Hepatocyte (in vitro differentiated cells): ENCODE measurements around the gene SERPINE3. TPM values are rescaled to one million over a fixed set of nuclear protein-coding genes. Genes with fewer than 3 reads are reported as not detected.

Experiments
- DNase-seq: peaks from one replicate; pipeline ENCODE4 v3.0.0-alpha.2; 2016; ENCODE audit warnings: low spot score
- H2AFZ ChIP-seq: fragments of 200-600 bp; sonication (generic); 2 replicates; pipeline ENCODE4 v1.6.0; 2016; ENCODE audit warnings: antibody characterized with exemption, mild to moderate bottlenecking
- H3K27ac ChIP-seq: fragments of 200-600 bp; sonication (generic); 2 replicates; pipeline ENCODE4 v1.5.1; 2016; ENCODE audit warnings: mild to moderate bottlenecking
- H3K27me3 ChIP-seq: fragments of 200-600 bp; sonication (generic); 2 replicates; pipeline ENCODE4 v1.6.1; 2016
- H3K36me3 ChIP-seq: fragments of 200-600 bp; sonication (generic); replicated peaks from 2 replicates; pipeline ENCODE4 v1.5.1; 2016; ENCODE audit warnings: low read depth; ENCODE audit not compliant: insufficient read depth
- H3K4me1 ChIP-seq: fragments of 200-600 bp; sonication (generic); 2 replicates; pipeline ENCODE4 v1.5.1; 2016; ENCODE audit warnings: mild to moderate bottlenecking, moderate library complexity; ENCODE audit not compliant: insufficient read depth
- H3K4me2 ChIP-seq: fragments of 200-600 bp; sonication (generic); 2 replicates; pipeline ENCODE4 v1.6.0; 2016
- H3K4me3 ChIP-seq: fragments of 200-600 bp; sonication (generic); 2 replicates; pipeline ENCODE4 v1.5.1; 2016; ENCODE audit warnings: mild to moderate bottlenecking
- H3K79me2 ChIP-seq: fragments of 200-600 bp; sonication (generic); 2 replicates; pipeline ENCODE4 v1.6.0; 2017; ENCODE audit warnings: mild to moderate bottlenecking
- H3K9me2 ChIP-seq: fragments of 200-600 bp; sonication (generic); replicated peaks from 2 replicates; pipeline ENCODE4 v1.6.0; 2017; ENCODE audit warnings: mild to moderate bottlenecking; ENCODE audit not compliant: insufficient read depth
- H3K9me3 ChIP-seq: fragments of 200-600 bp; sonication (generic); 2 replicates; pipeline ENCODE4 v1.5.1; 2016; ENCODE audit warnings: low read depth, mild to moderate bottlenecking
- H4K20me1 ChIP-seq: fragments of 200-600 bp; sonication (generic); 2 replicates; pipeline ENCODE4 v1.6.0; 2016; ENCODE audit warnings: mild to moderate bottlenecking; ENCODE audit not compliant: insufficient read depth, poor library complexity, severe bottlenecking
- EZH2 ChIP-seq: fragments of 200-600 bp; sonication (generic); IDR thresholded peaks from 2 replicates; pipeline ENCODE4 v1.6.1; 2016; ENCODE audit warnings: antibody characterized with exemption, mild to moderate bottlenecking, borderline replicate concordance
- EZH2phosphoT487 ChIP-seq: fragments of 200-600 bp; sonication (generic); IDR thresholded peaks from one replicate; pipeline ENCODE4 v1.6.1; 2018; ENCODE audit warnings: antibody characterized with exemption, mild to moderate bottlenecking, low read depth, moderate library complexity; ENCODE audit not compliant: unreplicated experiment, severe bottlenecking
- WGBS: methylation state at CpG from one replicate; pipeline ENCODE4 v1.1.6; 2016; ENCODE audit warnings: low lambda C conversion rate; ENCODE audit errors: missing lambda C conversion rate; 5-methylcytosine and 5-hydroxymethylcytosine counted together
- polyA plus RNA-seq: library from polyadenylated mRNA; unstranded; fragments of >200 nt; fragmentation: Nextera tagmentation; extraction: Ambion mirVana; gene quantifications from 2 replicates; pipeline ENCODE4 v1.2.1, GENCODE V29; 2016
- total RNA-seq: library from RNA; depleted of rRNA; stranded (reverse); fragments of >200 nt; gene quantifications from 2 replicates; pipeline ENCODE4 v1.2.3, GENCODE V29; 2014
- TF ChIP-seq, protein P1 (sequence below): fragments of 200-600 bp; sonication (generic); IDR thresholded peaks from 2 replicates; pipeline ENCODE4 v1.5.1; 2016; ENCODE audit warnings: antibody characterized with exemption, mild to moderate bottlenecking; ENCODE audit not compliant: poor library complexity

SERPINE3 gene
- total and polyA plus RNA-seq, 2 experiments from 2014 or later, result 53.6 to 163 TPM

DNA sequence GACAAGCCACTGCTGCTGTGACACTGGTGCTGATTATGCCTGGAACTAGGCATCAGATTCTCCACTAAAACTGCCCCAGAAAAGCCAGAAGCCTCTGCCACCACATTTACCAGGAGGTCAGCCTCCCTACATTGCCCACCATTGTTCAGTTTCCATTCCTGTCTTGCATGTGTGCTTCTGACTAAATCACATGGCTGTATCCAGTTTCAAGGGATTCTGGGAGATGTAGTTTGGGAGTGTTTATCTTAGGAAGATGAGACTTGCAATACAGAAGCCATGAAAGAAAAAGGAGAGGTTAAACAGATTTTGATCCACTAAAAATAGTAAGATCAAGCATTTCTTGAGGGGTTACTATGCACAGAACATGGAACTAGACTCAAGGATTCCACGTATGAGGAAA lies 40.7 kb upstream of the SERPINE3 start:
- H3K27me3 ChIP-seq, result no peaks in the 10 kb centered on the region
- H3K9me2 ChIP-seq, result no peaks in the 10 kb centered on the region
- no peak overlapping the region for H3K27ac ChIP-seq
- no peak overlapping the region for H3K4me3 ChIP-seq
- no peak for DNase-seq
- H3K4me1 ChIP-seq, result no peaks in the 10 kb centered on the region
- H3K4me2 ChIP-seq, result no peak overlapping the region
- no peaks in the 10 kb centered on the region for H3K79me2 ChIP-seq
- H4K20me1 ChIP-seq, result no peaks in the 10 kb centered on the region
- TF ChIP-seq, protein P1, sequence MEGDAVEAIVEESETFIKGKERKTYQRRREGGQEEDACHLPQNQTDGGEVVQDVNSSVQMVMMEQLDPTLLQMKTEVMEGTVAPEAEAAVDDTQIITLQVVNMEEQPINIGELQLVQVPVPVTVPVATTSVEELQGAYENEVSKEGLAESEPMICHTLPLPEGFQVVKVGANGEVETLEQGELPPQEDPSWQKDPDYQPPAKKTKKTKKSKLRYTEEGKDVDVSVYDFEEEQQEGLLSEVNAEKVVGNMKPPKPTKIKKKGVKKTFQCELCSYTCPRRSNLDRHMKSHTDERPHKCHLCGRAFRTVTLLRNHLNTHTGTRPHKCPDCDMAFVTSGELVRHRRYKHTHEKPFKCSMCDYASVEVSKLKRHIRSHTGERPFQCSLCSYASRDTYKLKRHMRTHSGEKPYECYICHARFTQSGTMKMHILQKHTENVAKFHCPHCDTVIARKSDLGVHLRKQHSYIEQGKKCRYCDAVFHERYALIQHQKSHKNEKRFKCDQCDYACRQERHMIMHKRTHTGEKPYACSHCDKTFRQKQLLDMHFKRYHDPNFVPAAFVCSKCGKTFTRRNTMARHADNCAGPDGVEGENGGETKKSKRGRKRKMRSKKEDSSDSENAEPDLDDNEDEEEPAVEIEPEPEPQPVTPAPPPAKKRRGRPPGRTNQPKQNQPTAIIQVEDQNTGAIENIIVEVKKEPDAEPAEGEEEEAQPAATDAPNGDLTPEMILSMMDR, result no peak
- no peak for TF ChIP-seq EZH2phosphoT487
- TF ChIP-seq EZH2, result no peak
- no peaks in the 10 kb centered on the region for H3K36me3 ChIP-seq
- WGBS, result 86% methylated on average over 1 of the region's 1 CpG
- H2AFZ ChIP-seq, result no peak overlapping the region
- no peaks in the 10 kb centered on the region for H3K9me3 ChIP-seq

DNA sequence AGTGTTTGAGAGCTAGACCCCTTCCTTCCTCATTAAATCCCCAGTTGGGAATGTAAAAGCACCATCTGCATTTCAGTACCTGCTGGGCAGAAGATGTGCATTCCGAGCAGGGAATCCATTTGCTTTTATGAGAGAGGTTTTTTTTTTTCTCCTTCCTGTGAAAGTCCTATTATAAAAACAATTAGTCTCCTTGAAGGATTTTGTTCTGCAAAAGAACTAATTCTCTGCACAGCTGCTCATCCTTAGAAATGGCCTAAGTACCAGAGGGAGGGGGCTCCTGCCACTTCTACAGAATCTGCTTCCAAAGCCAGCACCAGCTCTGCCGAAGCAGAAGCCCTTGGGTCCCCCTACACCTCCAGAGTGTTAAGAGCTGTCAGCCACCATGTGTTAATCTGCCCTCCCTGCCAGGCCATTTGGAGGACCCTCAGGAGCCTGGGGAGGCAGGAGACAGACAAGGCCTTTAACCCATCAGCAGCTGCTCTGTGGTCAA lies 36.4 kb upstream of the SERPINE3 start:
- TF ChIP-seq, protein P1, result no peak

DNA sequence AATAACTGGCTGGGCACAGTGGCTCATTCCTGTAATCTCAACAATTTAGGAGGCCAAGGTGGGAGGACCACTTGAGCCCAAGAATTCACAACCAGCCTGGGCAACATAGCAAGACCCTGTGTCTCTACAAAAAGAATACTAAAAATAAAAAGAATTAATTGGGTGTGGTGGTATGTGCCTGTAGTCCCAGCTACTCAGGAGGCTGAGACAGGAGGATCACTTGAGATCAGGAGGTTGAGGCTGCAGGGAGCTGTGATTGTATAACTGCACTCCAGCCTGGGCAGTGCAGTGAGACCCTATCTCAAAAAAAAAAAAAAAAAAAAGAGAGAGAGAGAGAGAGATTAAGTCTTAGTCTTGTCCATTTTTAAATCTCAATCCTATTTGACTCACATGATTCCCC lies 35.6 kb upstream of the SERPINE3 start:
- no peak overlapping the region for H3K4me2 ChIP-seq
- no peak overlapping the region for H3K27ac ChIP-seq
- no peaks in the 10 kb centered on the region for H4K20me1 ChIP-seq
- no peak for DNase-seq
- H3K27me3 ChIP-seq, result no peaks in the 10 kb centered on the region
- TF ChIP-seq EZH2 (no peak), EZH2phosphoT487 (no peak)
- TF ChIP-seq, protein P1, result no peak
- no peaks in the 10 kb centered on the region for H3K9me3 ChIP-seq
- no peaks in the 10 kb centered on the region for H3K4me1 ChIP-seq
- H3K4me3 ChIP-seq, result no peak overlapping the region
- H3K79me2 ChIP-seq, result no peaks in the 10 kb centered on the region
- H3K9me2 ChIP-seq, result no peaks in the 10 kb centered on the region
- H3K36me3 ChIP-seq, result no peaks in the 10 kb centered on the region
- H2AFZ ChIP-seq, result no peak overlapping the region

More for the DNA sequence above, 36.4 kb upstream of the SERPINE3 start:
- H3K4me2 ChIP-seq, result no peak overlapping the region
- no peak overlapping the region for H3K27ac ChIP-seq
- H3K9me3 ChIP-seq, result no peaks in the 10 kb centered on the region
- no peak for DNase-seq
- no peaks in the 10 kb centered on the region for H3K9me2 ChIP-seq
- no peak overlapping the region for H2AFZ ChIP-seq
- H3K4me1 ChIP-seq, result no peaks in the 10 kb centered on the region
- H3K27me3 ChIP-seq, result no peaks in the 10 kb centered on the region
- H3K4me3 ChIP-seq, result no peak overlapping the region
- H3K79me2 ChIP-seq, result no peaks in the 10 kb centered on the region
- H3K36me3 ChIP-seq, result no peaks in the 10 kb centered on the region
- H4K20me1 ChIP-seq, result no peaks in the 10 kb centered on the region
- WGBS, result 55% methylated on average over 2 of the region's 2 CpGs

DNA sequence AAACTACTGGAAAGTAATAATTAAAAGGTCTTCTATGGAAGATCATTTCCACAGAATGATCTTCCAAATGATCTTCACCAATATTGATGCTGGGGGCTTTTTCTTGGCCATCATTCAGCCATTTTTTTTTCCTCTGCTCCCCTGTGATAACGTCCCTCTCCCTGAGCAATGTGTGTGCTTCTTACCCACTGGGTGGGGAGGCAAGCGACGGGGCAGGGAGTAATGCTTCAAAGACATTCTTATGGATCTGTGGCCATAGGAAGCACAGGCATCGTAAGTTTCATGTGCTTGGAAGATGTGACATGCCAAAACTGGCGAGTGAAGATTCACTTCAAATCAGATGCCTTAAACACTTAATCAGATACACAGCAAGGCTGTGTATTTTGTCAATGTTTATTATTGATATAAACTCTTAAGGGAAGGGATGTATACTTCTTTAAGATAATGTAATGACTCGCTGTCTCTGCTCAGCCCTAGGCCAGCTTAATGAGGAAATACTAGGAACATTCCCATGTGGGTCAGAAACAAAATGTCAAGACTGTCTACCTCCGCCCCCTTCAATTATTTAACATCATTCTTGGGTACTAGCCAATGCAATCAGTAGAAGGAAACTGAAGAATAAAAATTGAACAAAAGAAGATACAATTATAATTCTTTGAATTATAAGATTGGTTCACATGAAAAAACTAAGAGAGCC lies 34.1 kb upstream of the SERPINE3 start:
- Histone ChIP-seq H3K9me2 (no peaks in the 10 kb centered on the region), H3K79me2 (no peaks in the 10 kb centered on the region), H3K4me1 (no peaks in the 10 kb centered on the region), H2AFZ (no peak overlapping the region), H3K4me2 (no peak overlapping the region), H4K20me1 (no peaks in the 10 kb centered on the region), H3K9me3 (no peaks in the 10 kb centered on the region), H3K27me3 (no peaks in the 10 kb centered on the region), H3K36me3 (no peaks in the 10 kb centered on the region), H3K4me3 (no peak overlapping the region), H3K27ac (no peak overlapping the region)
- 74% methylated on average over 7 of the region's 7 CpGs for WGBS
- TF ChIP-seq, protein P1, result no peak
- TF ChIP-seq EZH2phosphoT487 (no peak), EZH2 (no peak)
- DNase-seq, result no peak
